GM12865 (cell line): ENCODE results near the gene TMEM120B.

Experiments
- DNase-seq: peaks from one replicate; pipeline ENCODE4 v3.0.0; 2010; ENCODE audit warnings: low read depth
- H3K4me3 ChIP-seq: 2 replicates; pipeline ENCODE4 v1.5.1; 2011; ENCODE audit warnings: mild to moderate bottlenecking, low read depth, low read length, control low read depth
- CTCF ChIP-seq: IDR thresholded peaks from 2 replicates; pipeline ENCODE4 v1.5.1; 2011; ENCODE audit warnings: low read length, control low read depth, low read depth, inconsistent platforms; ENCODE audit not compliant: insufficient read depth; ENCODE audit errors: missing control alignments

TMEM120B gene

GRCh38 chr12:121798787-121799155 lies 86.2 kb downstream of the TMEM120B start:
- DNase-seq, result no peak
- TF ChIP-seq CTCF, result no peak
- H3K4me3 ChIP-seq, result no peak overlapping the region

DNA sequence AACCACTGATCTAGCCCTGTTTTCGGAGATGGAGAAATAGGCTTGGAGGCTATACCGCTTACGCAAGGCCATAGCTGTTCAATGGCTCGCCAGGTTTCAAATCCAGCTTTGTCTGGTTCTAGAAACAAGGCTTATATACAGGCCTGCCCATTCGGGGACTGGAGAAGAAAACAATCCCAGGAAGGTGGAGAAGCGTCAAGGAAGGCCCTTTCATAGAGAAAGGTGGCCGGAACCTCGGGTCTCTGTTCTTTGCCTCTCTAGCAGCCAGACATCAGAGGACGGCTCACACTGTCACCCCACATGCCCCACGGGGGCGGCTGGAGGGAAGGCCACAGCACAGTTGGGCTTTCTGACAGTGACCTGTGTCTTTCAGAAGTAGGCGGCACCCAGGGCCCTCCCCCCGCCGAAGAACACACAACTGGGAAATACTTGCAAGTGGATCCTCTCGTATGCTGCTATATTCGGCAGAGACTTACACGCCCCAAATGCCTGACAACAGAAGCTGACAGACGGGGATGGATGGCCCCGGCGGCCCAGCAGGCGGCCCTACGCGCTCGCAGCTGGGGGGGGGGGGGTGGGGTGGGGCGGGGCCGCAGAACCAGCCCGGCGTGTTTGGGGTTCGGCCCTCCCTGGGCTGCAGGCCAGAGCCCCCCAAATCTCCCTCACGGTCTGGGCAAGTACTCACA lies 86.7 kb downstream of the TMEM120B start:
- H3K4me3 ChIP-seq, result peak overlapping the region; percentile 76
- DNase-seq, result peak; percentile 84
- peak; percentile 9 for TF ChIP-seq CTCF

- TF ChIP-seq CTCF, result no peak
These were observed 87.5 kb downstream of the TMEM120B start for GRCh38 chr12:121799842-121800693.

GRCh38 chr12:121800694-121801594 lies 88.4 kb downstream of the TMEM120B start:
- DNase-seq, result peak; percentile 81
- TF ChIP-seq CTCF, result no peak

More at GRCh38 chr12:121799842-121800693, 87.5 kb downstream of the TMEM120B start:
- peak; percentile 87 for DNase-seq
- peak overlapping the region; percentile 76 for H3K4me3 ChIP-seq

DNA sequence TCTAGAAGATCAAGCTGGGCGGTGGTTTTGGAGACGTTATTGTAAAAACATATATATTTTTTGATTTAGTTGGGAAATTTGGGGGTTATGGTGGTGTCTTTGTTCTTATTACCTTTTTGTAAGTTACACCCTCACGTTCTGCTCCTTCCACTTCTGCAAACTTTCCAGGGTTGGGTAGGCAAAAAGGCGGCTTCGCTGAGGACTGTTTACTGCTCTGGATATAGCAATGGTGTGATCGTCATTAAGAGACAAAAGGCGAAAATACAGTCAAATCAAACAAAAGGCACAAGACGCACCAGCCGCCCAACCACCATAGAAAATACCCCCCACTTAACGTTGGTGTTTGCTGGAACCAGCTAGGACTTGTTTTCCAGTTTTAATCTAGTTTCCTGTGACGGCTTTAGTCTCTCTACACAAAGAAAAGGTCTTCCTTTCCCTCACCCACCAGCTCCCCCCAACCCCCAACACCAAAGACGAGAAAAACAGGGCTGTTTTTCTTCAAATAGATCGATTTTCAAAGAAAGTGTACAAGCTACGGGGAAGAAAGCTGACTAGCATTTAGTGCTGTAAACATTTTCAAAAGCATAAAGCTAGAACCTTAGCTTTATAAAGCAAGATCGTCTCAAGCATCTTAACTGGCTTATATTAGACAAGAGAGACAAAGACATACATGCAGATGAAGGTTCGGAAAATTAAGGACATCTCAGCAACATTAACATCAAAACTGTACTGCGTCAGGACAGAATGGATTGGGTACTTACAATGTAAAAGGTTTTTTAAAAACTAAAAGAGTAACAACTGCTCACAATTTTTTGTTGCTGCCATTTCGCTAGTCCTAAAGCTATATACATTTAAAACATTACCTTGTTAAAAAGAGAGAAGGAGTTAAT lies 89.3 kb downstream of the TMEM120B start:
- H3K4me3 ChIP-seq, result peak overlapping the region; percentile 82
- peak; percentile 71 for DNase-seq
- TF ChIP-seq CTCF, result no peak

More at GRCh38 chr12:121800694-121801594, 88.4 kb downstream of the TMEM120B start:
- H3K4me3 ChIP-seq, result peak overlapping the region; percentile 82

DNA sequence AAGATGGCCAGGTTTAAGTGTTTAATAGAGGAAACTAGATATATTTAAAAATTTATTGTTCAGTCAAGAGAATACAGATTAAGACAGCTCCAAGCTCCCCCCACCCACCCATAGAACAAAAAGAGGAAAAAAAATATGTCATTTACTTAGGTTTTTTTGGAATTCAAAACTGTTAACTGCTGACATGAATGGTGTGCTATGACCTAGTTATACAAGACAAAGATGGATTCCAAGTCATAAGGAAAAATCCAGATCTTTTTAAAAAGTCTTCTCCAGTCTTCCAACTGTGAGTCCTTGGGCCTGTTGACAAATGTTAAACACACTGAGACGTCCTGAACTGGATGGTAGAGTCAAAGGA lies 89.9 kb downstream of the TMEM120B start:
- TF ChIP-seq CTCF, result no peak
- no peak for DNase-seq
- peak overlapping the region; percentile 82 for H3K4me3 ChIP-seq
